GM11168 (cell line): Measurements from ENCODE around the gene LSM7.

Experiments used
- in situ Hi-C: fragments of 300-500 bp; cut with MboI; formaldehyde crosslinking; loops from one replicate; pipeline ENCODE4 v1.12.0; 2022; ENCODE audit warnings: low sequenced_read_pairs; ENCODE audit not compliant: unreplicated experiment

LSM7 gene

GRCh38 chr19:2339644-2340310 lies 11.4 kb upstream of the LSM7 start:
- in situ Hi-C loops = no loop called here

GRCh38 chr19:2338751-2339643 lies 10.6 kb upstream of the LSM7 start:
- in situ Hi-C loops = no loop called here

- in situ Hi-C loops = no loop called here
Observed at GRCh38 chr19:2338055-2338615, 9.7 kb upstream of the LSM7 start.

- in situ Hi-C loops = no loop called here
Observed at GRCh38 chr19:2337329-2337707, 8.9 kb upstream of the LSM7 start.

- in situ Hi-C loops = no loop called here
Observed at GRCh38 chr19:2336528-2337328, 8.3 kb upstream of the LSM7 start.

GRCh38 chr19:2335848-2336247 lies 7.5 kb upstream of the LSM7 start:
- in situ Hi-C loops = no loop called here

- in situ Hi-C loops = no loop called here
Observed at GRCh38 chr19:2334986-2335846, 6.8 kb upstream of the LSM7 start.

GRCh38 chr19:2334426-2334825 lies 6.0 kb upstream of the LSM7 start:
- in situ Hi-C loops = no loop called here

- in situ Hi-C loops = no loop called here
Observed at GRCh38 chr19:2333807-2334211, 5.4 kb upstream of the LSM7 start.

GRCh38 chr19:2333027-2333806 lies 4.8 kb upstream of the LSM7 start:
- in situ Hi-C loops = no loop called here

- in situ Hi-C loops = no loop called here
Observed at GRCh38 chr19:2332341-2333026, 4.1 kb upstream of the LSM7 start.

- in situ Hi-C loops = no loop called here
Observed at GRCh38 chr19:2331601-2332246, 3.3 kb upstream of the LSM7 start.

- in situ Hi-C loops = no loop called here
Observed at GRCh38 chr19:2330632-2331284, 2.4 kb upstream of the LSM7 start.

GRCh38 chr19:2330255-2330631 lies 1.9 kb upstream of the LSM7 start:
- in situ Hi-C loops = no loop called here

GRCh38 chr19:2329501-2329916 lies 1.1 kb upstream of the LSM7 start:
- in situ Hi-C loops = no loop called here

GRCh38 chr19:2329149-2329478 lies 728 bp upstream of the LSM7 start:
- in situ Hi-C loops = no loop called here

- in situ Hi-C loops = no loop called here
Observed at GRCh38 chr19:2327773-2328400, 499 bp downstream of the LSM7 start.
